ENCODE data around the gene CXCR6. TPM values are rescaled to one million over a fixed set of nuclear protein-coding genes. Genes with fewer than 3 reads are reported as not detected.

CXCR6 gene
- total and polyA plus RNA-seq, 2 experiments from 2014 or later = 0.10 TPM; not detected in 1

- peaks cover 8% of the 10 kb centered on the region for H3K4me1 Mint-ChIP-seq
- H3K79me2 ChIP-seq (replicated peaks; ENCODE audit: insufficient read depth) = peaks cover 51% of the 10 kb centered on the region
- ATAC-seq (no peak), DNase-seq (ENCODE audit: low spot score) (no peak)
- H3K4me3 ChIP-seq = no peak overlapping the region
- no peak overlapping the region; the same call in 2 of the 3 replicates for H3K4me3 Mint-ChIP-seq
- no peak for TF ChIP-seq POLR2AphosphoS5 (IDR thresholded peaks at IDR 0.05; ENCODE audit: low read depth)
- no peak for TF ChIP-seq STAT1 (IDR thresholded peaks at IDR 0.05; ENCODE audit: unreplicated experiment)
- TF ChIP-seq ZNF114 (CRISPR knock-in tag; IDR thresholded peaks at IDR 0.05) = no peak
- no peak for TF ChIP-seq NANOG (IDR thresholded peaks at IDR 0.05; ENCODE audit: borderline replicate concordance)
- TF ChIP-seq EZH2 (IDR thresholded peaks at IDR 0.05; ENCODE audit: low read depth, unreplicated experiment) = no peak
- no peak for TF ChIP-seq EZH2phosphoT487 (IDR thresholded peaks at IDR 0.05; ENCODE audit: unreplicated experiment)
- no peak for TF ChIP-seq ETS1 (IDR thresholded peaks at IDR 0.05)
- TF ChIP-seq CTCF (conservative IDR thresholded peaks at IDR 0.05; ENCODE audit: low read depth in 2 of 2) = no peak
- TF ChIP-seq ZNF462 (CRISPR knock-in tag; IDR thresholded peaks at IDR 0.05) = no peak
- no peak for TF ChIP-seq CREB1 (CRISPR knock-in tag; IDR thresholded peaks at IDR 0.05; ENCODE audit: low read depth)
- TF ChIP-seq REST (IDR thresholded peaks at IDR 0.05; ENCODE audit: unreplicated experiment) = no peak
- no peak for TF ChIP-seq JUNB (IDR thresholded peaks at IDR 0.05; ENCODE audit: unreplicated experiment)
- no peak for TF ChIP-seq ZNF331 (CRISPR knock-in tag; IDR thresholded peaks at IDR 0.05; ENCODE audit: low read depth)
- H3K27ac Mint-ChIP-seq = no peak overlapping the region
- no peaks in the 10 kb centered on the region; the same call in 2 of the 3 replicates for H3K9me3 Mint-ChIP-seq
- peaks cover 8% of the 10 kb centered on the region for H3K27me3 Mint-ChIP-seq (ENCODE audit: insufficient read depth, low read depth, poor library complexity)
- H3K4me2 ChIP-seq = no peak overlapping the region
- peaks cover 7% of the 10 kb centered on the region; the same call in 1 of the 2 replicates for H3K4me1 ChIP-seq (ENCODE audit: insufficient read depth)
- H2AFZ ChIP-seq = no peak overlapping the region
- H3K27ac ChIP-seq (ENCODE audit: low read depth) = no peak overlapping the region
- no peaks in the 10 kb centered on the region for H3K27me3 ChIP-seq (ENCODE audit: insufficient read depth)
- H4K20me1 ChIP-seq (replicated peaks; ENCODE audit: insufficient read depth) = peaks cover 10% of the 10 kb centered on the region
- no peaks in the 10 kb centered on the region for H3F3A ChIP-seq (replicated peaks; ENCODE audit: low read depth)
- peaks cover 27% of the 10 kb centered on the region for H3K36me3 ChIP-seq (ENCODE audit: insufficient read depth)
- H3K36me3 Mint-ChIP-seq (ENCODE audit: low read depth) = peaks cover 19% of the 10 kb centered on the region
- H3K9me2 ChIP-seq (ENCODE audit: insufficient read depth) = no peaks in the 10 kb centered on the region
Measured at GRCh38 chr3:45986303-45986982, 43.2 kb downstream of the CXCR6 start.

Measured in GM23338 (cell line).